Measurements from ENCODE around the gene CORO2B.

DNA sequence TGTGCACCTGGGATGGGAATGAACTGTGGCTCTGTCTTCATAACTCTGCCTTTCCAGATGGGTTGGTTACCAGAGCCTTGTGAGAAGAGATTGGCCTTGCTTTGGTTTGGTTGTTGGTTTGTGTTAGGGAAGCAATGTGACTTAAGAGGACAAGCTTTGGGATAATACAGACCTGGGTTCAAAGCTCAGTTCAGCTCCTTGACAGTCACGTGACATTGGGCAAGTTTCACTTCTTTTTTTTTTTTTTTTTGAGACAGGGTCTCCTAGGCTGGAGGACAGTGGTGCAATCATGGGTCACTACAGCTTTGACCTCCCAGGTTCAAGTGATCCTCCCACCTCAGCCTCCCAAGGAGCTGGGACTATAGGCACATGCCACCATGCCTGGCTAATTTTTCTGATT, 42.7 kb downstream of the CORO2B start:
- TF ChIP-seq, protein P1, sequence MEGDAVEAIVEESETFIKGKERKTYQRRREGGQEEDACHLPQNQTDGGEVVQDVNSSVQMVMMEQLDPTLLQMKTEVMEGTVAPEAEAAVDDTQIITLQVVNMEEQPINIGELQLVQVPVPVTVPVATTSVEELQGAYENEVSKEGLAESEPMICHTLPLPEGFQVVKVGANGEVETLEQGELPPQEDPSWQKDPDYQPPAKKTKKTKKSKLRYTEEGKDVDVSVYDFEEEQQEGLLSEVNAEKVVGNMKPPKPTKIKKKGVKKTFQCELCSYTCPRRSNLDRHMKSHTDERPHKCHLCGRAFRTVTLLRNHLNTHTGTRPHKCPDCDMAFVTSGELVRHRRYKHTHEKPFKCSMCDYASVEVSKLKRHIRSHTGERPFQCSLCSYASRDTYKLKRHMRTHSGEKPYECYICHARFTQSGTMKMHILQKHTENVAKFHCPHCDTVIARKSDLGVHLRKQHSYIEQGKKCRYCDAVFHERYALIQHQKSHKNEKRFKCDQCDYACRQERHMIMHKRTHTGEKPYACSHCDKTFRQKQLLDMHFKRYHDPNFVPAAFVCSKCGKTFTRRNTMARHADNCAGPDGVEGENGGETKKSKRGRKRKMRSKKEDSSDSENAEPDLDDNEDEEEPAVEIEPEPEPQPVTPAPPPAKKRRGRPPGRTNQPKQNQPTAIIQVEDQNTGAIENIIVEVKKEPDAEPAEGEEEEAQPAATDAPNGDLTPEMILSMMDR (IDR thresholded peaks at IDR 0.05; ENCODE audit: insufficient read depth, low read length) = no peak
- no peak for TF ChIP-seq POLR2AphosphoS5 (IDR thresholded peaks at IDR 0.05; ENCODE audit: low read depth)
- TF ChIP-seq, protein P2, sequence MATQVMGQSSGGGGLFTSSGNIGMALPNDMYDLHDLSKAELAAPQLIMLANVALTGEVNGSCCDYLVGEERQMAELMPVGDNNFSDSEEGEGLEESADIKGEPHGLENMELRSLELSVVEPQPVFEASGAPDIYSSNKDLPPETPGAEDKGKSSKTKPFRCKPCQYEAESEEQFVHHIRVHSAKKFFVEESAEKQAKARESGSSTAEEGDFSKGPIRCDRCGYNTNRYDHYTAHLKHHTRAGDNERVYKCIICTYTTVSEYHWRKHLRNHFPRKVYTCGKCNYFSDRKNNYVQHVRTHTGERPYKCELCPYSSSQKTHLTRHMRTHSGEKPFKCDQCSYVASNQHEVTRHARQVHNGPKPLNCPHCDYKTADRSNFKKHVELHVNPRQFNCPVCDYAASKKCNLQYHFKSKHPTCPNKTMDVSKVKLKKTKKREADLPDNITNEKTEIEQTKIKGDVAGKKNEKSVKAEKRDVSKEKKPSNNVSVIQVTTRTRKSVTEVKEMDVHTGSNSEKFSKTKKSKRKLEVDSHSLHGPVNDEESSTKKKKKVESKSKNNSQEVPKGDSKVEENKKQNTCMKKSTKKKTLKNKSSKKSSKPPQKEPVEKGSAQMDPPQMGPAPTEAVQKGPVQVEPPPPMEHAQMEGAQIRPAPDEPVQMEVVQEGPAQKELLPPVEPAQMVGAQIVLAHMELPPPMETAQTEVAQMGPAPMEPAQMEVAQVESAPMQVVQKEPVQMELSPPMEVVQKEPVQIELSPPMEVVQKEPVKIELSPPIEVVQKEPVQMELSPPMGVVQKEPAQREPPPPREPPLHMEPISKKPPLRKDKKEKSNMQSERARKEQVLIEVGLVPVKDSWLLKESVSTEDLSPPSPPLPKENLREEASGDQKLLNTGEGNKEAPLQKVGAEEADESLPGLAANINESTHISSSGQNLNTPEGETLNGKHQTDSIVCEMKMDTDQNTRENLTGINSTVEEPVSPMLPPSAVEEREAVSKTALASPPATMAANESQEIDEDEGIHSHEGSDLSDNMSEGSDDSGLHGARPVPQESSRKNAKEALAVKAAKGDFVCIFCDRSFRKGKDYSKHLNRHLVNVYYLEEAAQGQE (IDR thresholded peaks at IDR 0.05; ENCODE audit: insufficient replicate concordance, low read depth) = no peak
- TF ChIP-seq GABPA (IDR thresholded peaks at IDR 0.05; ENCODE audit: low read depth) = no peak
